ENCODE results near the gene TSC22D3.

GRCh38 chrX:107673431-107673830 is 102.2 kb downstream of the TSC22D3 start:
- no peak for TF ChIP-seq CTCF (IDR thresholded peaks at IDR 0.05)
- TF ChIP-seq POLR2A (IDR thresholded peaks at IDR 0.05): no peak
